WI38 (cell line): ENCODE data around the gene SLC38A3.

ENCODE experiments used
- H3K4me3 ChIP-seq: 2 replicates; pipeline ENCODE4 v1.5.1; 2011; ENCODE audit warnings: low read depth, mild to moderate bottlenecking, control low read depth, low read length
- TF ChIP-seq, protein P1 (sequence below): IDR thresholded peaks from 2 replicates; pipeline ENCODE4 v1.5.1; 2012; ENCODE audit warnings: low read depth, mild to moderate bottlenecking, control low read depth, low read length

The SLC38A3 gene

DNA sequence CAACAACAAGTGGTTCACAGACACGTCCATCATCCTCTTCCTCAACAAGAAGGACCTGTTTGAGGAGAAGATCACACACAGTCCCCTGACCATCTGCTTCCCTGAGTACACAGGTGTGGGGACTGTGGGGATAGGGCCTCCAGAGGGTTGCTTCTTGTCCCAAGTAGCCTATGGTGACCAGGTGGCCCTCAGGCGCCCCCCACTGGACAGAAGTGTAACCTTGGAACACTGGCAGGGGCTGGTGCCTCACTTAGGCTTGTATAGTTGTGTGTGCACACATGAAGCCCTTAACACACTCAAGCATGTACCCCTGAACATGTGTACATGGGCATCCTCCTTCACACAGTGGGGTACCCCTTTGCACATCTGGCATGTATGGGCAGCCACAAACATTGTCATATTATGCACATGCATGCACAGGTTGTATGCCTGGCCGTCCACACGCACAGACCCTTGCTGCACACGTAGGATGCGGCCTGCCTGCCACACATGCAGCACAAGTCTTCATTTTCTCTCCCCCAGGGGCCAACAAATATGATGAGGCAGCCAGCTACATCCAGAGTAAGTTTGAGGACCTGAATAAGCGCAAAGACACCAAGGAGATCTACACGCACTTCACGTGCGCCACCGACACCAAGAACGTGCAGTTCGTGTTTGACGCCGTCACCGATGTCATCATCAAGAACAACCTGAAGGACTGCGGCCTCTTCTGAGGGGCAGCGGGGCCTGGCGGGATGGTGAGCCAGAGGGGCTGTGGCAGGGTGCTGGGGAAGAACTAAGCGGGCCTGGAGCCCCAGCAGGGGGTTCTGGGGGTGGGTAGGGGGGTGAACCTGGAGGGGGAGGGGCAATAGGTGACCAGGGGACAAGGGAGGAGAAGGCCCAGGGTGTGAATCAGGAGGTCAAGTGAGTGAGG is 52.2 kb downstream of the SLC38A3 start:
- no peak overlapping the region for H3K4me3 ChIP-seq
- TF ChIP-seq, protein P1, sequence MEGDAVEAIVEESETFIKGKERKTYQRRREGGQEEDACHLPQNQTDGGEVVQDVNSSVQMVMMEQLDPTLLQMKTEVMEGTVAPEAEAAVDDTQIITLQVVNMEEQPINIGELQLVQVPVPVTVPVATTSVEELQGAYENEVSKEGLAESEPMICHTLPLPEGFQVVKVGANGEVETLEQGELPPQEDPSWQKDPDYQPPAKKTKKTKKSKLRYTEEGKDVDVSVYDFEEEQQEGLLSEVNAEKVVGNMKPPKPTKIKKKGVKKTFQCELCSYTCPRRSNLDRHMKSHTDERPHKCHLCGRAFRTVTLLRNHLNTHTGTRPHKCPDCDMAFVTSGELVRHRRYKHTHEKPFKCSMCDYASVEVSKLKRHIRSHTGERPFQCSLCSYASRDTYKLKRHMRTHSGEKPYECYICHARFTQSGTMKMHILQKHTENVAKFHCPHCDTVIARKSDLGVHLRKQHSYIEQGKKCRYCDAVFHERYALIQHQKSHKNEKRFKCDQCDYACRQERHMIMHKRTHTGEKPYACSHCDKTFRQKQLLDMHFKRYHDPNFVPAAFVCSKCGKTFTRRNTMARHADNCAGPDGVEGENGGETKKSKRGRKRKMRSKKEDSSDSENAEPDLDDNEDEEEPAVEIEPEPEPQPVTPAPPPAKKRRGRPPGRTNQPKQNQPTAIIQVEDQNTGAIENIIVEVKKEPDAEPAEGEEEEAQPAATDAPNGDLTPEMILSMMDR: peak; percentile 46

DNA sequence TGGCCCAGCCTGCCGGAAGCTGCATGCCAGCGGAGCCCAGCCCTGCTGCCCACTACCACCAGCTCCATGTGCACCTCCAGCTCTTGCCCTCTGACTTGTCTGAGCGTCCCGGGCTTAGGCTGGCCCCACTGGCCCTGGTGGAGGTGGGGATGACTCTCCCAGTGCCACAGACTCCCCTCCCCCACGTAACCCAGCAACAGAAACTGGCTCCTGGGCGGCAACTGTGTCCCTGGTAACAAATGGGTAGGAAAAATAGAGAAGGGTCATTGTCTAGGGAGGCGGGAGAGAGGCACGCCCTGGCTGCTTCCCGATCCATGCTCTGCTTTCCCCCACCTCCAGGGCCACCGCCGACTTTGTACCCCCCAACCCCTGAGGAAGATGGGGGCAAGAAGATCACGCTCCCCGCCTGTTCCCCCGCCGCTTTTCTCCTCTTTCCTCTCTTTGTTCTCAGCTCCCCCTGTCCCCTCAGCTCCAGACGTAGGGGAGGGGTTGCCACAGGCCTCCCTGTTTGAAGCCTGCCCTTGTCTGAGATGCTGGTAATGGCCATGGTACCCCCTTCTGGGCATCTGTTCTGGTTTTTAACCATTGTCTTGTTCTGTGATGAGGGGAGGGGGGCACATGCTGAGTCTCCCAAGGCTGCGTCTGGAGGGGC is 53.1 kb downstream of the SLC38A3 start:
- no peak overlapping the region for H3K4me3 ChIP-seq
- TF ChIP-seq, protein P1: no peak

DNA sequence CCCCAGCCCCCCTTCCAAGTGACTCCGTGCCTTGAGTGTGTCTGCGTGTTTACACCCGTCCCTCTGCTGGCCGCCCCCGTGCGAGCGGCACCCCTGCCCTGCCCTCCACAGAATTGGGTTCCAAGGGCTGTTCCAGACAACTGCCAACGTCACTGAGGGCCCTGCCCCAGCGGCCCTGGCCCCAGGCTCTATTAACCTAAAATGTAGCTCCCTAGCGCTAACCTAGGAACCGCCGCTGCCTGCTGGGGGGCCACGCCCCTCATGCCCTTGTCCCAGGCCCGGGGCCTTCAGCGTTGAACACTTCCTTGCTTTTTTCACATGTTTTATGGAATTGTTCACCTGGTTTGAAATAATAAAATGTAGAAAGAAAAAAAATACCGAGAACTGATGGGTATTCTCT is 53.9 kb downstream of the SLC38A3 start:
- TF ChIP-seq, protein P1: no peak
- no peak overlapping the region for H3K4me3 ChIP-seq

DNA sequence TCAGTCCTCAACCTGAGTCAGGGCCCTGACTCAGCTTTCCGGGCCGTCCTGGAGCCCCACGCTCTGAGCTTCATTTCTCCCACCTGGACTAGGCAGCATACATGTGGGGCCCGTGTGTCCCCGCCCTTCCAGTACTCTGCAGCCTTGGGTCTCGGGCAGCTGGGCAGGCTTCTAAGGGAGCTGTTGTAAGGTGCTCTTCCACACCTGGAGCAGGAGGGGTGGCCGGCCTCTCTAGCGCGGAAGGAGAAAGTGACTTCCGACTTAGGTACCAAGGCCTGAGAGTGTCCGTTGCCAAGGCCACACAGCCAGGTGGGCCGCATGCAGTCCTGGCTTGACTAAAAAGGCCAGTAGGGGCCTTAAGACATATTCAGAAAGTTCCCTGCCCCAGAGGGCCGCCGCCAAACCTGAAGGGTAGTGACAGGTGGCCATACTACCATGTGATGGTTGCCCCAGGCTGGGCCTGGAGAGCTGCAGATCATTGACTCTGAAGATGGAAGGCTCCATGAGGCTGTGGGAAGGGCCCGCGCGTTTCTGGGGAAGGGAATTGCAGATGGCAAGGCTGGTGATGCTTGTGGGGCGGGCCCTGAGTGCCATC is 54.5 kb downstream of the SLC38A3 start:
- no peak overlapping the region for H3K4me3 ChIP-seq

DNA sequence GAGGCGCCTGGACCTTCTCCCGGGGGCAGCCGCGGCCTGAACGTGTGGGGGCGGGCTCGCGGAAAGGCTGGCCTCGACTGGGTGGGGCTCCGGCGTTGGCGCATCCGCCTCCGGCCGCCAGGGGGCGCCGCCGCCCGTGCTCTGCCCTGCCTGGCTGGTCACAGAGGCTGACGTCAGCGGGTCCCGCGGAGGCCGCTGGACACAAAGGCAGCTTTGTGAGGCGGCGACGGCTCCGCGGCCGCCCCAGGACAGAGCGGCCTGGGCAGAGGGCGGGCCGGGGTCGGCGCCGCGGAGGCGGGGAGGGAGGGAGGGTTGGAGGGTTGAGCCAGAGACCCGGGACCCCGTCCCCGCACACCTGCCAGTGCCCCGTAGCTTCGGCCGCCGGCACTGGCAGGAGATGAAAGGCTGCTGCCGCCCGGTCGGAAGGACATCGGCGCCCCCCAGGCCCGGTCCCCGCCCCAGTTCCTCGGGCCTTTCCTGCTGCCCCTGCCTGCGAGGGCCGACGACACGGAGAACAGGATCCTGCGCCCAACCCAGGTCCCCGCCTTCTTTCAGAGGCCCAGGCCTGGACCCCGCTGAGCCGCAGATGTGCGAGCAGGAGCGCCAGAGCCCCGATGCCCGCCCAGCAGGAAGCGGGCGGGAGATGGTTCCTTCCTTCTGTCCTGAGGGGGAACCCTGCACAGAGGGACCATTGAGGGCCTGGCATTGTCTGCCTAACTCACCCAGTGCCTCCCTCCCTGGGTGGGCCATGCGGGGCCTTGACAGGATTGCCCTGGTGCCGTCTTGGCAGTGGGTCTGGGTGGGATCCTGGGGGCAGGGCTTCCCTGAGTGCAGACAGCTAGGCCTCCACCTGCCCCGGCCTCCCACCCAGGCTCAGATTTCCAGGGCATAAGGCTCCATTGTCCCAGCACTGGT is 55.2 kb downstream of the SLC38A3 start:
- peak overlapping the region; percentile 51 for H3K4me3 ChIP-seq
- TF ChIP-seq, protein P1: peak; percentile 83

More for the DNA sequence above, 54.5 kb downstream of the SLC38A3 start:
- TF ChIP-seq, protein P1: no peak

DNA sequence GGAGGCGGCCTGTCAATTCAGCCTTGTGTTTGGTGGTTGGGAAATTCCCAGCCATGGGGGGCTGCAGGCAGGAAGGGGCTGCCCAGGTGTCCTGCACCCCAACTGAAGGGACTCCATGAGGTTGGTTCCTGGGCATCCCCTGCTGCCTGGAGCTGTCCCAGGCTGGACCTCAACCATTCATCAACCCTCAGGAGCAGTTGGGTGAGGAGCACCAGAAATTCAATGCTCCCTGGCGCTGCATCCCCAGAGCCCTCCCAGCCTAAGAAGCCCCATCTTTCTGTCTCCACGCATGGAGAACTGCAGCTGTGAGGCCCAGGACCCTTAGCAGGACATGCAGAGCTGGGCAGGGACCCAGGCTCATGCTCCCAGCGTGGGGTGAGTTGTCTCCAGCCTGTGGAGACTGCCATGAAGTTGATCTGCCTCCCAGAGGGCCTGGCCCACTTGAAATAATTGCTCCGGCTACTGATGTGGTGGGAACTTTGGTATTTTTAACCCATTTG is 55.9 kb downstream of the SLC38A3 start:
- peak overlapping the region; percentile 51; the same call in 1 of the 2 replicates for H3K4me3 ChIP-seq
- TF ChIP-seq, protein P1: no peak
